Keratinocyte (primary cell): Measurements from ENCODE around the gene SLC2A9.

Experiments
- CTCF ChIP-seq, 3 experiments: IDR thresholded peaks in 1 of 3; conservative IDR thresholded peaks in 1 of 3; optimal IDR thresholded peaks in 1 of 3; 2 replicates in 2 of 3; 3 replicates in 1 of 3; pipeline versions ENCODE3 to v1.5.1; 2011; ENCODE audit warnings: low read length in 3 of 3, mild to moderate bottlenecking in 3 of 3, moderate library complexity in 2 of 3, control low read depth in 1 of 3, inconsistent platforms in 1 of 3; ENCODE audit not compliant: insufficient read depth in 2 of 3; ENCODE audit errors: extremely low read depth in 1 of 3
- EZH2 ChIP-seq: IDR thresholded peaks from one replicate; pipeline ENCODE4 v1.6.1; 2012; ENCODE audit warnings: inconsistent platforms, mild to moderate bottlenecking, low read length, moderate library complexity

DNA sequence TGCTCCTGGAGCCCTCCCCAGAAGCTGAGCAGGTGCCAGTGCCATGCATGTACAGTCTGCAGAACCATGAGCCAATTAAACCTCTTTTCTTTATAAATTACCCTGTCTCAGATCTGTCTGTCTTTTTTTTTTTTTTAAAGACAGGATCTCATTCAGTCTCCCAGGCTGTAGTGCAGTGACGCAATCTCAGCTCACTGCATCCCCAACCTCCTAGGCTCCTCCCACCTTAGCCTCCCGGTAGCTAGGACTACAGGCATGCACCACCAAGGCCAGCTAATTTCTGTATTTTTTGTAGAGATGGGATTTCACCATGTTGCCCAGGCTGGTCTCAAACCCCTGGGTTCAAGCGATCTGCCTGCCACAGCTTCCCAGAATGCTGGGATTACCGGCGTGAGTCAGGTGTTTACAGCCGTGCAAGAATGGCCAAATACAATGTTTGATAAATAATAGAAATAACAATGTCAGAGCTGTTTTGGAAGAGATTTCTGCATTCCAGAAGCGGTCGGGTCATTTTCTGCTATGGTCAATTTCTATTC is 68.8 kb downstream of the SLC2A9 start:
- TF ChIP-seq CTCF (optimal IDR thresholded peaks at IDR 0.05 in 1 of 3, IDR thresholded peaks at IDR 0.05 in 1 of 3, conservative IDR thresholded peaks at IDR 0.05 in 1 of 3; ENCODE audit: extremely low read depth in 1 of 3, insufficient read depth in 2 of 3, low read length in 3 of 3) (no peak), EZH2 (no peak)
